HG03045 (cell line): ENCODE measurements around the gene PLB1.

Experiments
- ATAC-seq: cut with Tn5 transposase; IDR thresholded peaks from one replicate; pipeline ENCODE4 v1.9.1; 2021; ENCODE audit warnings: mild to moderate bottlenecking, moderate library complexity; ENCODE audit not compliant: unreplicated experiment

PLB1 gene

DNA sequence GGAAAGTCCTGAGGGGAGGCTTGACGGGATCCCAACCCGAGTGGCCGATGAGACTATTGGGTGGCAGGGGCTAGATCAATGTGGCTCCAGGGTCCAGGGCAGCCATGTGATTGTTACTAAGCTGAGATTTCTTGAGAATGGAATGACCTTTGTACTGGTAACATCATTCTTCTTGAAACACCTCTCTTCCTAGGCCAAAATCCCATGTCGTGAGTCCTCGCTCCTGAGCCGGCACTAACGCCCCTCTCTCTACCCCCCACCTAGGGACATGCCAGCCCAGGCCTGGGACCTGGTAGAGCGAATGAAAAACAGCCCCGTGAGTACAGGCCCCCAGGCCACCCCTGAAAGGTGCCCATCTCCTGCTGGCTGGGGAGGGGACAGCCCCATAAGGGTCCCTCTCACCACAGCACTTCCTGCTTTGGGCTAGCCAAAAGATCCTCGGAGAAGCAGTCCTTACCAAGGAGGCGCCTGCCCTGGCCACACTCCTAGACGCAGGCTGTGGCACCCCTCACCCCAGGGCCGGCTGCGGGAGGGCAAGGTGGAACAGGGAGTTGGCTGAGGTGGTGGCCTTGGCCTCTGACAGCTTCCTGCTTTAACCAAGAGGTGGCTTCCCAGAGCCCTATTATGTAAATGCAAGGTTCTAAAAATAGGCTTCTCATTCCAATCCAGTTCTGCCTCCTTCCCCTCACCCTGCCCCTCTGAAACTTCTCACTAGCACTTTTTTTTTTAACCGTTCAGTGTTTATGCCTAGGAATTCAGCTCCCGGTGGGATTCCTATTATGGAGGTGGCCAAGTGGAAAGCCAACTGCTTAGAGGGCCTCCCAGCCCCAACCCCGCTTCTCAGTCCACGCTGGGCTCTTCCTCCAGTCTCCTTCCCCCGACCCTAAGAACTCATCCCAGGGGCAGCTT, 129.2 kb downstream of the PLB1 start:
- no peak for ATAC-seq

DNA sequence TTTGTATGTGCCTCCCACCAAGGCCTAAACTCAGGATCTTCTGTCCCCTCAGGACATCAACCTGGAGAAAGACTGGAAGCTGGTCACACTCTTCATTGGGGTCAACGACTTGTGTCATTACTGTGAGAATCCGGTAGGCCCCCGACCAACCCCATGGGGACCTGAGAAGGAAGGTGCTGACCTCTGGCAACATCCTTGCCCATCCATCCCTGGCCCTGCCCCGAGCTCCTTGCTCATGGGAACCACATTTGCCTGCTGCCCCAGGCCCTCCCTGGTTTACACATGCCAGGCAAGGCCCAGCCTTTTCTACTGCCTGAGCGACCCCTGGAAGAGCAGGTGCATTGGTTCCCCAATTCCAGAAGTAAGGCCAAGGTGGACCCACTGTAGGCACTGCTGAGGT, 130.5 kb downstream of the PLB1 start:
- no peak for ATAC-seq

DNA sequence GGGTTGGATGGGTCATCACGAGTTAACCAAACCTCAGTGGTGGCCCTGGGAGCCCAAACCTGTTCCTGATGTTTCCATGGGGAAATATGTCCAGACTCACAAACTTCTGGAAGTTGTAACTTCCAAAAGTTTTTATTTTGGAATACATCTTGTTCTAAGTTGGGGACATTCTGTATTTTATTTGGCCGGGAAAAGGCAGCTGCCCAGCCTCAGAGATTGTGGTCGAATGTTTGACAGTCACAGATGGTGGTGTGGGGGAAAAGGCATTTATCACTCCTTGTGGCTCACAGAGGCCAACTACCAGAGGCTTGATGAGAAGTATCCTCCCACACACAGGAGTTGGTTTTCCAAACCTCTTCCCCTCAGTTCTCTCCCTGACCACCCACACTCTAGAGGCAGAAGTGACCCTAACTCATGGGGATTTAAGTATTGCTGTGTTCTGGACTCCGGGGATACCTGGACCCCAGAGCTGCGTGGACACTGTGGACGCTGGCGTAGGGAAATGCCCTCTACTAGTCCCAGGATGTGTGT, 131.1 kb downstream of the PLB1 start:
- no peak for ATAC-seq

DNA sequence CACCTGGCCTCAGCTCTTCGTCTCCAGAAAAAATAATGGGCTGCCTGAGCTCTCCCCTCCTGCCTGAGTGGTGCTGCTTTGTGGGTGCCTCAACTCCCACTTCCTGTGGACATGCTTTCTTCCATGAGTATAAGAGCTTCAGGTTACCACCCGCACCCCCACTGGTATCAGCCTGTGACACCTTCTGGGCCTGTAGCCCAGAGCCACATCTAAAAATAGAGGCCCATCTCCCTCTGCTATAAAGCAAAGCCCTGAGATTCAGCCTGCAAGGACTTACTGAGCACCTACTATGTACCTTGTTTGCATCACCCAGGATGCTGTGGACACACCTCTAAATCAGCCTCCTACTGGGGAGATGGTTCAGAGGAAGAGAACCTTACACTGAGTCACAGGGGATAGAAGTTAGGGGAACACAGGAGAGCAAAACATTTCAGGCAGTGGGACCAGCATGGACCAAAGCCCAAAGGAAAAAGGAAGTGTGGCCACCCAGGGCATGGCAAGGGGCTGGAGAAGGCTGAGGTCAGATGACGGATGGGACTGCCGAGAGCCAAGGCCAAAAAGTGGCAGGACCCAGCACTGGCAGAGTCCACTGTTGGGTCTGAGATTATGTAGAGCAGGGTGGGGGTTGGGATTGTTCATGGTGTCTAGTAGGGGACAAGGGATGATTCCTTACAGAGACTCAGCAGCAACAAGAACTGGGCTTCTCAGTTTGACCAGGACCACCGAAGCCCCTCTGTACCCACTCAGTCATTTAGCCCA, 132.0 kb downstream of the PLB1 start:
- ATAC-seq: no peak

DNA sequence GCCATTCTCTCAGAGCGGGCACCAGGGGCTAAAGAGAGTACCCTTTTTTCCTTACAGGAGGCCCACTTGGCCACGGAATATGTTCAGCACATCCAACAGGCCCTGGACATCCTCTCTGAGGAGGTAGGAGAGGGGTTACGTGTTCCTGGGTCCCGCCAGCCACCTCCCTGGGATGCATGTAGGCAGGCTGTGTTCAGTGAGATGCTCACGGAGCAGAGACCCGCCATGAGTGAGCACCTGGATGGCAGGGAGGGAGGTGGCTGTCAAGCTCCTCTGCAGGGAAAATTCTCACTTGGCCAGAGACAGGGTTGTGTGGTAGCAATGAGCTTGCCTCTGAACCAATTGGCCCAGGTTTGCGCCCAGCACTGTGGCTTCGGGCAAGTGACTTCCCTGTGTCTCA, 132.6 kb downstream of the PLB1 start:
- ATAC-seq: no peak

DNA sequence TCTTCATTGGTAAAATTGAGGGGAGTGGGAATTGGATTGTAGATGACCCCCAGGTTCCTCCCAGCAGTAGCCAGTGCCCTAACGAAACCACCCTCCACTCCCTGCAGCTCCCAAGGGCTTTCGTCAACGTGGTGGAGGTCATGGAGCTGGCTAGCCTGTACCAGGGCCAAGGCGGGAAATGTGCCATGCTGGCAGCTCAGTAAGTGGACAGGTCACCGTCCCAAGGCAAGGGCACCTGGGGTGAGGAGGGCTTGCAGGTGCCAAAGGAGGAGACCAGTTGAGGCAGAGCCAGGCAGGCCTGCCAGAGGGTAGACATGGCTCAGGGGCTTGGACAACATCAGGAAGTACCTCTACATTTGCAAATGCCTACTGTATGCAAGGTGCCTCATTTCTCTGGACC, 133.1 kb downstream of the PLB1 start:
- ATAC-seq: no peak

DNA sequence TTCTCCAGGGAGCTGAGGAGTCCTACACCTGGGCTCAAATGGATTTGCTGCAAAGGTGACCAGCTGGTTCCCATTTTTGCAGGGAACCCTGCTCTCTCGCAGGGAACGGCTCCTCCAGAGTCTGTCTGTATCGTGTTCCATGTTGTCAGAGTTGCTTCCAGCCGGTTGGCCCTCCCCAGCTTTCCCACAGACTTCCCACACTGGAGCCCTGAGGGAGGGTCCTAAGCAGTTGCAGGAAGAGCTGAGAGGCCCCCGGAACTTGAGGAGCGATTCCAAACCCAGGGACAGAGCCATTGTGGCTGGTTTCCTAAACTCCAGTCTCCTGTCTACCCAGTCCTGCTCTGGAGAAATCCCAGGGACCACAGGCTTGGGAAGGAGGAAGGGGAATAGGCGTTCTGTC, 134.1 kb downstream of the PLB1 start:
- no peak for ATAC-seq

DNA sequence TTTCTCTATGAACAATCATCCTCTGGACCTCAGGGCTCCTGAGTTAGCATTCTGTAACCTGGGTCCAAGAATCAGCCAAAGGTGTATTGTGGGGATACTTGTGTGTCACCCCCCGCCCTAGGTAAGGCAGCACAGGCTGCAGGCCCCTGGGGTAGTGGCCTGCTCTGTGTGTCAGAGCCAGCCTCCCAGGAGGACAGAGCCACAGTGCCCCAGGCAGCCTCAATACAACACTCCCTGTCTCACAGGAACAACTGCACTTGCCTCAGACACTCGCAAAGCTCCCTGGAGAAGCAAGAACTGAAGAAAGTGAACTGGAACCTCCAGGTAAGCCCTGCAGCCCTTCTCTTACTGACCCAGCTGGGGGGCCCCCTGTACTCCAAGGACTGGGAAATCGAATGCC, 134.5 kb downstream of the PLB1 start:
- no peak for ATAC-seq

DNA sequence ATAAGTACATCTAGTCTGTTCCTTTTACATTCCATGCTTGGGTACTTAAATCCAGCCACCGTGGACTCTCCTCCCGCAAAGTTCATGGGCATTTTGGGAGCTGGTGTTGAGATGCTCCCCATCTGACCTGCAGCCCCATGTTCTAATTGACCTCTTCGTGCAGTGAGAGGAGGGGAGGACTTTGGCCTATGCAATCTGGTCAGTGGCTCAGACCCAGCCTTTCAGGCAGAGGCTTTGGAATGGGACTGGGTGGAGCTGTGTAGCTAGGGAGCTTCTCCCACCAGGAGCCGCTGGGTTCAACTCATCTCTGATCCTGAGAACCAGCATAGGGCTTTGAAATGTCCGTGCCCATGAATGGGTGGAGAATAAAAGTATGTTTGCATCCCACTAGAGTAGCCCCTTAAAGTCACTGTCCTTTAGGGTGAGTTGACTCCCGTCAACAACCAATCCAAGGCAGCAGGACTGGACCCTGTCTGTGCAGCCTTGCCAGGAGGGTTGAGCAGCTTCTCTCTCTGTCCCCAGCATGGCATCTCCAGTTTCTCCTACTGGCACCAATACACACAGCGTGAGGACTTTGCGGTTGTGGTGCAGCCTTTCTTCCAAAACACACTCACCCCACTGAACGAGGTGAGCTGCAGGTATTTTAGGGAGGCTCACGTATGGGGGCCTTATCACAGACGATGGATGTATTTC, 135.8 kb downstream of the PLB1 start:
- ATAC-seq: no peak

DNA sequence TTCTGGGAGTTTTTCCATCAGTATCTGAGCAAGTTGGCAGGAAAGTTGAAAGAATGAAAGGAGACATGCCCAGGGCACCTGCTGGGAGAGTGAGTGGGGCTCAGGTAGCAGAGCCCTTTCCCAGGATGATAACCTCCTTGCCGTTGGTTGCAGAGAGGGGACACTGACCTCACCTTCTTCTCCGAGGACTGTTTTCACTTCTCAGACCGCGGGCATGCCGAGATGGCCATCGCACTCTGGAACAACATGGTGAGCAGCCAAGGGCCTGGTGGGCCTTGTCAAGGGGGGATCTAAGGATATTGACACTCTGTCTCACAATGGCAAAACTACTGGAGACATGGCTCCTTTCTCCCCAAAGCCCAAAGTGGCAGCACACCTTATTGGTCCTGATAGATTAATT, 136.9 kb downstream of the PLB1 start:
- no peak for ATAC-seq

DNA sequence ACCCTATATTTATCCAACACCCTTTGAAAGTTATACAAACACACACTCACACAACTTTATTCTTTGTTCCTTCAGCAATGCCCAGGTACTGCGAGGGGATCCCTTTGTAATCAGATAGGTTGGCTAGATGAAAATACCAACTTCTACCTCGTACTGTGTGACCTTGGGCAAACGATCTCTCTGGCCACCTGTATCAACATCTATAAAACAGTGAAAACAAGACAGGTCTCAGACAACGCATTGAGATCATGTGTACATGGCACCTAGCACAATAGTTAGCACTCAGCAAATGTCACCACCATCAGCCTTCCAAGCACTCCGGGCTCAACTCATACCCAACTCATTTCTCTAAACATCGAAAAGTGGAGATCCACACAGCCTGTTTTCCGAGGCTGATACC, 137.3 kb downstream of the PLB1 start:
- ATAC-seq: no peak

DNA sequence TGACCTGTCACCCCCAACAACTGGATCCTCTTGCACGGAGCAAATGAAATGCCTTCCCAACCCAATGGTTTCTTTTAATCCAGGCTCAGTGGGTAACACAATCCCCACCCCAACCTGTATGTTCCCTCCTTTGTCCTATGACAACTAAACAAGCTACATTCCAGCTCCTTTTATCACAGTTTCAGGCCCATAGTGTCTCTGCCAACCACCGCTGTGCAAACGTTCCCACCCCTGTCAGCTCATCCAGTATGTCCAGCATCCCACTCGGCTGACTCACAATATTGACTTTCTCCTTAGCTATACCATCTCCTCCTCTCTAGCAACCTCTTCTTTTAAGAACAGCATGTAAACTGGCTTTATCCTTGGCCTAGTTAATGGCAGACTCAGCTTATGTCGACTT, 137.9 kb downstream of the PLB1 start:
- ATAC-seq: no peak

DNA sequence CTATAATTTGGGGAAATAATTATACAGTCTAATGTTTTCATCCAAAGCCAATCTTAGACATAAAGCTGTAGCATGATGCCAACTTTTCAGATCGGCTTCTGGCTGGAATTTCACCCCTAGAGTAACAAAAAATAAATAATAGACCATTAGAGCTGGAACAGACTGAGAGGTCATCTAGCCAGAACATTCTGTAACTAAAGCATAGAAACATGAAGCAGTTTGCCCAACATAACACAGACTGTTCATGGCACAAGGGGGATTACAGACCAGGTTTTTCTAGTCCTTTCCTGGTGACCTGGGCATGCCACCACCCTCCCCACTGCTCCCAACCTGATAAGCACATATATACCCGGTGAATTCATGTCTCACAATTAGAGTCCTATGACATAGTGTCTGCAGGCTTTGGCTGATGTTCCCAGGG, 139.3 kb downstream of the PLB1 start:
- ATAC-seq: no peak

DNA sequence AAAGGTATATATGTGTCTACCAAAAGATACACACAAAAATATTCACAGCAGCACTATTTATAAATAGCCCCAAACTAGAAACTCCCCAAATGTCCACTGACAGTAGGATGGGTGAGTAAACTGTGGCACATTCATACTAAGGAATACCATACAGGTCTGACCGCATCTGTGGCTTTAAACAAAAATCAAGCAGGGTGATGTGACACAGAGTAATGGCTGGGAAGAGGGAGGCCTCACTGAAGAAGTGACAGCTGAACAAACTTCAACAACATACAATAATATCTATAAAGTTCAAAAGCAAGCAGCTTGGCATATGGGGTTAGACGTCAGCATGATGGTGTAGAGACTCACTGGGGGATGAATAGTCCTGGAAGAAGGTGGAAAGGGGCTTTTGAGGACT, 140.6 kb downstream of the PLB1 start:
- no peak for ATAC-seq

DNA sequence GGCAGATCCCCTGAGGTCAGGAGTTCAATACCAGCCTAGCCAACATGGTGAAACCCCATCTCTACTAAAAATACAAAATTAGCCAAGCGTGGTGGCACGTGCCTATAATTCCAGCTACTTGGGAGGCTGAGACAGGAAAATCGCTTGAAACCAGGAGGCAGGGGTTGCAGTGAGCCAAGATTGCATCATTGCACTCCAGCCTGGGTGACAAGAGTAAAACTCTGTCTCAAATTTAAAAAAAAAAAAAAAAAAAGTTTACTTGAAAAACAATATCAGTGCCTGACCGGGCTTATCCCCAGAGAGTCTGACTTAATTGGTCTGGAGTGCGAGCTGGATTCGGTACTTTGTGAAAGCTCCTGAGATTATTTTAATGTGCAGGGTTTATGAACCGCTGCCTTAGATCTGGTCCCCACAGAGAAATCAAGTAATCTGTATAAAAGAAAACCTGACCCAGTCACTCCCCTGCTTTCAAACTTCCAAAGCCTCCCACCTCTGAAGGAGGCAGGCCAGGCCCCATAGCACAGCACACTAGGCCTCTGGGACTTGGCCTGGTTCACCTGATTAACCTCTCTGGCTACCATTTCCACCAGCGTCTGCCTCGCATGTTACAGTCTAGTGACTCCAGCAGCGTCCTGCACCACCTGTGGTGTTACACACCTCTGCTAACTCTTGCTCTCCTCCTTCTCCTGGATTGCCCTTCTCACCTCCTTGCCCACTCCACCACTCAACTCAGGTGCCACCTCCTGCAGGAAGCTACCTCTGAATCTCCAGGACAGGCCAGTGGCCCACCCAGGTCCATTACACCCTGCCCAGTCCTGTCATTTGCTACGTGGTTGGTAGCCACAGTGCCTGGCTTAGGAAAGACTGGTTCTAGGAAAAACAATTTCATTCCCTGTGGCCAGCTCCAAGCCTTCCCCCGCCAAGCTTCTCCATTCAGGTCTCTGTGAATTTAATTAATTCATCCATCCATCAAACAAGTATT, 141.5 kb downstream of the PLB1 start:
- no peak for ATAC-seq

DNA sequence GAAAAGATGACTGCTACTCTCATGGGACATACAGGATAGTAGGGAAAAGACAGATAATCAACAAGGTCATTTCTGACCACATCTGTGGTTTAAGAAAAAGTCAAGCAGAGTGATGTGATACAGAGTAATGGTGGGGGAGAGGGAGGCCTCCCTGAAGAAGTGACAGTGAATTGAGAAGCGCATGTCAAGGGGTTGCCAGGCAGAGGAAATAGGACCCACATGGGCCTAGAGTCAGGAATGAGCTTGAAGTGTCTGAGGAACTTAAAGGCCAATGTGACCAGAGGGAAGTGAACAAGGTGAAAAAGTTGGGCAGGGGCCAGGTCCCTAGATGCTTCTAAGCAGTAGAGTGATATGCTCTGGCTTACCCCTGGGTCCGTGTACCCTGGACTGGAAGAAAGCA, 142.2 kb downstream of the PLB1 start:
- no peak for ATAC-seq

DNA sequence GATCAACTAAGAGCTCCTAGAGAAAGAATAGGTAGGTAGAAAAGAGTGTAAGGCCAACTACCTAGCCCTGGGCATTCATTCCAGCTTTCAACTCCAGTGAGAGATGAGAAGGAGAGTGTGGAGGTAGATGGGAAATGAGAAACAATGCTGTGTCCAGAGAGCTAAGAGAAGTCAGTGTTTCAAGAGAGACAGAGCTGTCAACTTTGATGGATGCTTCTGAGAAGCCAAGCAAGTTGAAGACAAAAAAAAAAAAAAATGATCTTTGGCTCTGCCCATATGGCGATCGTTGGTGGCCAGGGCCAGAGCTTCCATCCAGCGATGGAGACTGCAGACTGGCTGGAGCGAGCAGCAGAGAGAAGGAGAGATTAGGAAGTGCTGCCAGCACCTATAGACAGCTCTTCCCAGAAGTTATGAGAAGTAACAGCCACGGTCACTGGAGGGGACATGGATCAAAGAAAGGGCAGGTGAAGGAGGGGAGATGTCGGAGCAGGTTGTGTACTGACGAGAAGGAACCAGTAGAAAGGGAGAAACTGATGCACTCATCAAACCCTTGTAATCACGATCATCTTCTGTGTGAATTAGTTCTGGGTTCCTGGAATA, 143.3 kb downstream of the PLB1 start:
- no peak for ATAC-seq

DNA sequence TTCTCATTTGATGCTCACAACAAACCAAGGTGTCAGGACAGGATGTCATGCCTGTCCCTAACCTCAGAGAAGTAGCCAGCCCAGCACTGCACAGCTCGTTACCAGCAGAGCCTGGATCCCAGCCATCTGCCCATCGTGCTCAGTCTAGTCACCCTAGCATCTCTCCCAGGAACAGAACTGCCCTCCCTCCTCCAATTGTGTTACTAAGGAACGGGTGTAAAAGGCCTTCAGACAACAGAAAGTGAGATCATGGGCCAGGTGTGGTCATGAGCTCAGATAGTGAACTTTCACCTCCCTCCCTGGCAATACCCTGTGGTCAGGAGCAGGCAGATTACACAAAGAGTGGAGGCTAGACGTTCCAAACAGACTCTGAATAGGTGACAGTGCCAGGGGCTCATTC, 144.0 kb downstream of the PLB1 start:
- ATAC-seq: no peak

DNA sequence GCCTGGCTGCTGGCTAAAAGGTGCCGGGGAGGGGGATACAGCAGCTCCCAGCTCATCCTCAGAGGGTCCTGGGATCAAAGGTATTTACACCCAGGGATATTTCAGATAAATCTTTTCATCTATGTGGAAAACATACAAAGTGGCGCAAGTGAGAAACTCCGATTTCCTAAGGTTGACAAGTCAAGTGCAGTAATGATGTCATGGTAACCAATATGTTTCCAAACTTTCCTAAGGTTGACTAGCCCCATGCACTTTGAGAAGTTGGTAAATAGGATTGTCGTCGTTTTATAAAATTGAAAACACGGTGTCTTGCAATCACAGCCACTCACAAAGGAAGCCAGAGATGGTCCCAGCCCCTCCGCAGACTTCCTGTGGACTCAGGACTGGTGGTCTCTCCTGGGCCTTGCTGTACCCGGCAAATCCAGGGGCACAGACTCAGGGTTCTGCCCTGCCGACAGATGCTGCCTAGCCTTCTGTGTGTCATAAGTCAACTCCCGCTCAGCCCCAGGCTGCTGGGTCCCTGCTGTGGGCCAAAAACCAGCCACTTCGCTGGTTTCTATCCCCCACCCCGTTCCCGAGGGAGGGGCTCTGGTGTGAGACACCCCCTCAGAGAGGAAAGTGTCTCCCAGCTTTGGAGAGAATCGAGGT, 144.5 kb downstream of the PLB1 start:
- no peak for ATAC-seq
